GM18858 (cell line): ENCODE results near the gene LMO1.

Experiments used
- ATAC-seq: cut with Tn5 transposase; IDR thresholded peaks from one replicate; pipeline ENCODE4 v1.9.1; 2021; ENCODE audit not compliant: unreplicated experiment

Gene LMO1

GRCh38 chr11:8249482-8249881 lies 14.2 kb downstream of the LMO1 start:
- no peak for ATAC-seq

- ATAC-seq, result no peak
These were observed 14.9 kb downstream of the LMO1 start for GRCh38 chr11:8248786-8249185.

- no peak for ATAC-seq
These were observed 16.4 kb downstream of the LMO1 start for GRCh38 chr11:8247312-8247711.

- no peak for ATAC-seq
These were observed 20.2 kb downstream of the LMO1 start for GRCh38 chr11:8243458-8243857.

- ATAC-seq, result no peak
These were observed 21.0 kb downstream of the LMO1 start for GRCh38 chr11:8242499-8243280.

- ATAC-seq, result no peak
These were observed 21.6 kb downstream of the LMO1 start for GRCh38 chr11:8242118-8242475.

GRCh38 chr11:8241373-8242117 lies 22.1 kb downstream of the LMO1 start:
- ATAC-seq, result no peak

GRCh38 chr11:8239536-8240228 lies 24.0 kb downstream of the LMO1 start:
- ATAC-seq, result no peak

GRCh38 chr11:8239040-8239439 lies 24.6 kb downstream of the LMO1 start:
- ATAC-seq, result no peak

- no peak for ATAC-seq
These were observed 26.2 kb downstream of the LMO1 start for GRCh38 chr11:8237453-8237852.

- ATAC-seq, result no peak
These were observed 27.8 kb downstream of the LMO1 start for GRCh38 chr11:8235925-8236324.

- ATAC-seq, result no peak
These were observed 28.8 kb downstream of the LMO1 start for GRCh38 chr11:8234910-8235309.

- no peak for ATAC-seq
These were observed 29.3 kb downstream of the LMO1 start for GRCh38 chr11:8234425-8234821.

GRCh38 chr11:8233691-8234424 lies 29.8 kb downstream of the LMO1 start:
- no peak for ATAC-seq

GRCh38 chr11:8232849-8233606 lies 30.6 kb downstream of the LMO1 start:
- no peak for ATAC-seq

GRCh38 chr11:8232414-8232813 lies 31.3 kb downstream of the LMO1 start:
- no peak for ATAC-seq

GRCh38 chr11:8231979-8232378 lies 31.7 kb downstream of the LMO1 start:
- no peak for ATAC-seq

- no peak for ATAC-seq
These were observed 32.5 kb downstream of the LMO1 start for GRCh38 chr11:8230921-8231847.

- no peak for ATAC-seq
These were observed 33.4 kb downstream of the LMO1 start for GRCh38 chr11:8230178-8230859.
